HG03565 (cell line): ENCODE measurements around the gene CDKN2C.

ENCODE experiments used
- ATAC-seq: cut with Tn5 transposase; IDR thresholded peaks from one replicate; pipeline ENCODE4 v1.9.1; 2021; ENCODE audit warnings: mild to moderate bottlenecking, moderate library complexity; ENCODE audit not compliant: unreplicated experiment

CDKN2C gene

DNA sequence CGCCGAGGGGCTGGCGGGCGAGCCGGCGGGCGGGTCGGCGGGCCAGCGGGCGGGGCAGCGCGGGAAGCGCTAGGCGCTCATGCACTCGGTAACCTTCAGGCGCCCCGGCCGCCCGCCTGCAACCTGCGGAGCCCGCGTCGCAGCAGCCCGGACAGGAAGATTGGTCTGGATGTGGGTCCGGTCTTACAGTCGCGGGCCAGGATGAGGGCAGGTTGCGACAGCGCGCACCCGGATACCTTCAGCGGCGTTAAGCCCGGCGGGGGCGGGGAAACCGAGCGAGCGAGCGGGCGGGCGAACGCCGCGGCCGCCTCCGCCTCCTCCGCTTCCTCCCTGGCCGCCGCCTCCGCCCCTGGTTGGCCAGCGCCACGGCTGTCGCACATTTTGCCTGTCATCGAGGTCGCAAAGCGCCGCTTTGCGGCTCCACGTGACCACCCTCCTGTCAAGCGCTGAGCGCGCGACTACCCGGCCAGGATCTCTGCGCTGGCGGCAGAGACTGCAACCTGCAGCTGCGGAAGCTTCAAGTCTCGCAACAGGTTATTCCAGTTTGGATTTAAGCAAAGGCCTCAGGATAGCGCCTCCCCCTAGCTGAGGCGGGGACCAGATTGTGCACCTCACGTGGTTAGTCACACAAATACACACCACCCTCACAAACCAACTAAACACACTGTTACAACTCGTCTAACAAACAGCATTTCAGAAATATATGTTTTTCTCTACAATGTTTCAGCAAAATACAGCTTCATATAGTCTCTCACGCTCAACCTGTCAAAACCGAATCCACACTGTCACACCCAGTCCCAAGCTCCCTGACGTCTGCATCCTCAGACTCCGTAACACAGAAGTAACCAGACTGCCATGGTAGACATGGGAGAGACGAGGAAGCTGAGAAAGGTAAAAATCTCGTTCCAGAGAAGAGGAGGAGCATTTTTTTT lies 9.9 kb upstream of the CDKN2C start, which contains the start of gene FAF1:
FAF1 (minus strand) TSS at position 355 of the 932 bp plus-strand sequence. CDS start 456 bp downstream, outside the sequence.
- ATAC-seq, result peak; percentile 84

DNA sequence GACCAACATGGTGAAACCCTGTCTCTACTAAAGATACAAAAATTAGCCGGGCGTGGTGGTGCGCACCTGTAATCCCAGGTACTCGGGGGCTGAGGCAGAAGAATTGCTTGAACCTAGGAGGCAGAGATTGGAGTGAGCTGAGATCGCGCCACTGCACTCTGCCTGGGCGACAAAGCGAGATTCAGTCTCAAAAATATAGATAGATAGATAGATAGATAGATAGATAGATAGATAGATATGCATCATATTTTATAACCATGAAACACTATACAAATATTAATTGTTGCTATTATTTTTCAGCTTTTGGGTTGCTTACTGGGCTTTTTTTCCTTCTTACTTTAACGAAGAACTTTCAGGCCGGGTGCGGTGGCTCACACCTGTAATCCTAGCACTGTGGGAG lies 5.2 kb upstream of the CDKN2C start:
- ATAC-seq, result no peak

DNA sequence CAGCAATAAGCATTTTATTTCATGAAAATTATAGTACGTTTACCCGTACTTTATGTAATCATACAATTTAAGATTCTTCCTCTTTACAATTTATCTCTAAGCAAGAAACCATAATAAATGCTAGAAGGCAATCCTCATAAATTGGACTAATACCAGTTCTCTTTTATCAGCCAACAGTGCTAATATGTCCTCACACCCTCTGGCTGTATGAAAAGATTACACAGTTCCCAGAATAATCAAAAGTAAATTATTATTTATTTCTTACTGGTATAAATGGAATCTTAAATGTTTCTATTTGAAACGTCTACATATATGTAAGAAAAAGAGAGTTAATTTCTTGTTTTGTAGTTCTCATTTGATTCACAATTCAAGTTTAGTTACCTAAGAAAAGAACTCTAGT lies 3.1 kb upstream of the CDKN2C start:
- no peak for ATAC-seq

DNA sequence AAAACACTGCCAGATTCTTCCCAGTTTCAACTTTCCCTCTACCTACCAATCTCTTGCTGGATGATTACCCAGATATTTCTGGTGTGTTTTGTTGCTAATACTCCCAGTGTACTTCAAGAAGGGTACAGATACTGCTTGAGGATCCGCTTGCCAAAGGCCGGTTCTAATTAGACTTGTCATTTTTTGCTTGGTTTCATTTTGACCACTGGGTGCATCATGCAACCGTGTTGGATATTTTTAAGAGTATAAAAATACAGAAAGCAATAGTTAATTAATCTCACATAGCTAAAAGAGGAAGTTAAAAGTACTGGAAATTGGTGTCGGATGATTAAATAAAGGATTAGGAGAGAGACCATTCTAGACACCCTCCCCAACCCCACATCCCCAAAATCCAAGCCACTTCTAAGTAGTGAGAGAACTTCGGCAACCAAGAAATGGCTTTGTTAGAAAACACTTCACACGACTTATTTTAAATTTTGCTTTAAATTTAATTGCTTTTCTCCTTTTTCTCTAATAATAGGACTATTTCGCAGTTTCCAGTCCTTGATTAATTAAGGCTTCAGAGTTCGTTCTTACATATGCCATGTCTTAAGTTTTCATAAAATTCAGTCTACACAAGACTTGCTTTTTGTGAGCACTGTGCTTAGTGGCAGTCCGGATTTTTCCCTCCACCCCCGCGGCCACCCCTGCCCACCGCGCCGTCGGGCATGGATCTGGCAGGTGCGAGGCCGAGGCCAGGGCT lies 2.5 kb upstream of the CDKN2C start:
- no peak for ATAC-seq

DNA sequence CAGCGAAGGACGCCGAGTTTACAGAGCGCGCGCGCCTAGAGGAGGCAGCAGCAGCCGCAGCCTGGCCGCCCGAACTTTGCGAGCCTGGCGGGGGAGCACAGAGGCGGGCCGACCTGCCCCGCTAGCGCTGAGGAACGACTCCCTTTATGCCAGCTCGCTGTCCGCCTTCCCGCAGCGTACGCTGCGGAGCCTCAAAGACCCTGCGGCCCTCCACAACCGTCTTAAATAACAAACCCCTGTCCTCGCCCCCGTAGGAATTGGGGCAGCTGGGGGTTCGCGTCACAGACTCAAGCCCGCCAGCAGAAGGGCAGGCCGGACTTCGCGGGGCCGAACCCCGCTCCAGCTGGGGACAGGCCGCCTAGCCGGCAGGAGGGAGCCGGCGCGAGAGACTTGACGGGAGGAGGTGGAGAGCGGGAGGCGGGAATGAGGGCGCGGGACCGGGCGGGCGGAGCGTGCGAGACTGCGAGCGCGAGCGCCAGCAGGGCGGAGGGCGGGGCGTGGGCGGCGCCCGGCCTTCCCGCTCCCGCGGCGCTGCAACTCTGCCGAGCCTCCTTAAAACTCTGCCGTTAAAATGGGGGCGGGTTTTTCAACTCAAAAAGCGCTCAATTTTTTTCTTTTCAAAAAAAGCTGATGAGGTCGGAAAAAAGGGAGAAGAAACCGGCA lies 1.8 kb upstream of the CDKN2C start:
- ATAC-seq, result peak; percentile 40

DNA sequence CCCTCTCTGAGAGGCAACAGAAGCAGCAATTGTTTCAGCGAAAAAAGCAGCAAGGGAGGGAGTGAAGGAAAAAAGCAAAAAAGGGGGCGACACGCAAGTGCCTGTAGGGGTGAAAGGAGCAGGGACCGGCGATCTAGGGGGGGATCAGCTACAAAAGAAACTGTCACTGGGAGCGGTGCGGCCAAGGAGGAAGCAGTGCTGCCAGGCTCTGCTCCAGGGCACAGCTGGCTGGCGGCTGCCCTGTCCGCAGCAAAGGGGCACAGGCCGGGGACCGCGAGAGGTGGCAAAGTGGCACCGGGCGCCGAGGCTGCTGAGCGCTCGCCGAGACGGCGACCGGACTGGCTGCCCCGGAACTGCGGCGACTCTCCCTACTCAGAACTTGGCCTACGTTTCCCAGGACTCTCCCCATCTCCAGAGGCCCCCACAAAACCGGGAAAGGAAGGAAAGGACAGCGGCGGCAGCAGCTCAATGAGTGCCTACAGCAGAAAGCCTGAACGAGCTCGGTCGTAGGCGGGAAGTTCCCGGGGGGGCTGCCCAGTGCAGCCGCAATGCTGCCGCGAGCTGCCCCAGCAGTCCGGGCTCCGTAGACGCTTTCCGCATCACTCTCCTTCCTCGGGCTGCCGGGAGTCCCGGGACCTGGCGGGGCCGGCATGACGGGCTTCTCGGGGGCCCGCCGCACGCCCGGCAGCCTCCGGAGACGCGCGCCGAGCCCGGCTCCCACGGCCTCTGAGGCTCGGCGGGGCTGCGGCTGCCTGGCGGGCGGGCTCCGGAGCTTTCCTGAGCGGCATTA lies 1.0 kb upstream of the CDKN2C start:
- peak; percentile 22 for ATAC-seq

DNA sequence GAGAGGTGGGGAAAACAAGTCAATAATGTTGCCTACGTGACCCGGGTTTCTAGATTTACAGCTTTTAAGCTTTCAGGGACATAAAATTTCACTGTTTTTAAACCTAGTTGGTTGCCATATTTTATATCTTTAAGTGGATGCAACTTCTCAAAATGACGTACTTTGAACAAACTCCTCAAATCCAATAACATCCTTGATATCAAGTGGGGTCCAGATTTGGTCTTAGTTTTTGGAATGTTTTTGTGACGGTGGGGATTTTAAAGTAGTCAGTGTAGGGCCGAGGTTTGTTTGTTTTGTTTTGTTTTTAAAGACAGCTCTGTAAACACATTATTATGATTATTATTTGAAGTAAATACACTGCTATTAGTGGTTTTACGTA lies 453 bp downstream of the CDKN2C start:
- no peak for ATAC-seq

DNA sequence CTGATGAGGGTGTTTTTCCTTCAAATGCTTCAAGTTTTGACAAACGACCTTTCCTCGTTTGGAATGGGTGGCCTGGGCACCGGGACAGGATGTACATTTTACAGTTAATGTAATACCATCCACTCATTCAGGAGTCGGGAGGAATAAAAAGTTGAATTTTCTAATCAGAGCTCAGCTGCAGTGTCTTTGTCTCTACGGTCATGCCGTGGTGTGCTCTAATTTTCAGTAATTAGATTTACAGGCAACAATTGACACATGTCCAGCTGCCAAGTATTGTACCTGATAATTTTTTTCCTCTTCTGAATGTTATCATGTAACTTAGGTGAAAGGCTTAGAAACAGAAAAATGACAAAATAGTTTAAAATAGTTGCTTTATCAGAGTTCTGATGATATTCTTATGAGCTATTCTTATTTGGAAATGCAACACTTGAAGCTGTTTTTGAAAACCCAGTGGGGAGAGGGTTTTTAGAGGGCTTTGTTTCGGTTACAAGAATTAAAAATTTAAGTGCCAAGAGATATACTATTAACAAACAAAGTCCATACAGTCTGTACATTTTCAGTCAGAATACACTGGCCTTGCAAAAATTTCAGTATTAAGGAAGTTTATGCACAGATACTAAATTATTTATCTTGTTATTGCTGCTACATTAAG lies 1.0 kb downstream of the CDKN2C start:
- no peak for ATAC-seq

DNA sequence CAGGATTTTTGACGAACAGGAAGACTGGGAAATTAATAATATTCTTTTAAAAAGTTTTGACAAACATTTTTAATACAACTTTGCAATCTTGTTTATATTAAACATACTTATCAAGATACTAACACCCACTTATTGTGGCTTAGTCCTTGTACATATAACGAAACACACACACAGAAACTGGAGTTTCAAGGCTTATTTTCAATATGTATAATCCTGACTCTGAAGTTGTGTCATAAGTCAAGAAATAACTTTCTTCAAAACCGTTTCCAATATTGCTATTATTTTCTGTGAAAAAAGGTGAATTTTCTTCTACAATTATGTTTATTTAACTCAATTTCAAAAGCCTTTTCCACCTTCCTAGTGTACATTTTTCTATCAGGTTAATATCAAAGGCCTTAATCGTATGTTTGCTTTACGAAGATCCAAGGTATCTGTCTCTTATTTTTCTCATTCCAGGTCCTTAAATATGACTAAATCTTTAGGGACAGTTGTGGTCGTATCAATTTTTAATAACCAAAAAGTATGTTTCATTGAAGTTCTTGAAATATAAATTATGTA lies 1.8 kb downstream of the CDKN2C start:
- ATAC-seq, result no peak

DNA sequence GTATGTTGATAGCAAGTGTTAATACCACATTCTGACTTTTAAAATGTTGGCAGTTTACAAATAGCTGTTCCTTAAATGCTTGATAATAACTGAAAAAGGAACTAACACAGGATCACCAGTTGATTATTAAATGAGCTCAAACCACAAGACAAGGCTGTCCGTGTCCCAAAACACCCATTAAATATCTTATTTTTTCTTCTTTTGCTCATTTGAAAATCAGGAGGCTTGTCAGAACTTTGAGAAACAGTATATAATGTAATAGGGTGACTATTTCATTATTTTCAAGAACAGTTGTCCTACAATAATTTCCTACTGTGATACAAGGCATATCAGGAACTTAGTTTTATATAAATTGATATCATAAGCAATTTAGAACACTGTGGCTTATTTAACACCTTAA lies 2.7 kb downstream of the CDKN2C start:
- ATAC-seq, result no peak

DNA sequence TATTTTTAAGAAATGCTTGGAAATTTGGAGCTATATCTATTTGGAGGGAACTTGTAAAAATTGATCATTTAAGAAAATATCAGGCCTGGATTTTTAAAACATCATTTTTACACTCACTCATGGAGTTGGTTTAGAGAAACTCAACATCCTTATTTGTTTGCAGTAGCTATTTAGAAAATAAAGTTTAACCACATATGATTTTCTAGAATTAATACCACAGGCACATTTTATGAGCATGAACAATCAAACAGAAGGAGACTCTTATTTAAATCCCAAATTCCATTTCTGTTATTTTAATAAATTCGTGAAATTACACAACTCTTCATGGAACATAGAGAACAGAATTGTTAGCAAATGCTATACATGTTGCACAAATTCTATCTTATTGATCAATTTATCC lies 3.2 kb downstream of the CDKN2C start:
- no peak for ATAC-seq

DNA sequence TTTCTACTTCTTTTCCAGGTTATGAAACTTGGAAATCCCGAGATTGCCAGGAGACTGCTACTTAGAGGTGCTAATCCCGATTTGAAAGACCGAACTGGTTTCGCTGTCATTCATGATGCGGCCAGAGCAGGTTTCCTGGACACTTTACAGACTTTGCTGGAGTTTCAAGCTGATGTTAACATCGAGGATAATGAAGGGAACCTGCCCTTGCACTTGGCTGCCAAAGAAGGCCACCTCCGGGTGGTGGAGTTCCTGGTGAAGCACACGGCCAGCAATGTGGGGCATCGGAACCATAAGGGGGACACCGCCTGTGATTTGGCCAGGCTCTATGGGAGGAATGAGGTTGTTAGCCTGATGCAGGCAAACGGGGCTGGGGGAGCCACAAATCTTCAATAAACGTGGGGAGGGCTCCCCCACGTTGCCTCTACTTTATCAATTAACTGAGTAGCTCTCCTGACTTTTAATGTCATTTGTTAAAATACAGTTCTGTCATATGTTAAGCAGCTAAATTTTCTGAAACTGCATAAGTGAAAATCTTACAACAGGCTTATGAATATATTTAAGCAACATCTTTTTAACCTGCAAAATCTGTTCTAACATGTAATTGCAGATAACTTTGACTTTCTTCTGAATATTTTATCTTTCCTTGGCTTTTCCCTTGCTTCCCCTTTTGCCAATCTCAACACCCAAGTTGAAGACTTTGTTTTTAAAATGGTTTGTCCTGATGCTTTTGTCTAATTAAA lies 4.0 kb downstream of the CDKN2C start:
- no peak for ATAC-seq

DNA sequence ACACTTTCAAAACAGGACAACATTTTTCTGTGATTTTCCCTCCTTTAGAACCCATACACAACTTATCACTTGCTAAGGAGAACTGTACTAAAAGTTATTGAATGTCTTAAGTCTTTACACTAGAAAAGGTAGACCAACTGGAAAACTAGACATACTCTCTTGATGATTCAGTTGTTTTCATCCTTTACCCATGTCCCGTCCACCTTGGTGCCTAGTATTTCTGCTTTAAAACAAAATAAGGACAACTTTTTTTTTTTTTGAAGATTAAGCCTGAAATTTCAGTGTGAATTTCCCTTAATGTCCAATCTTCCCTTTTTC lies 4.5 kb downstream of the CDKN2C start:
- ATAC-seq, result no peak

DNA sequence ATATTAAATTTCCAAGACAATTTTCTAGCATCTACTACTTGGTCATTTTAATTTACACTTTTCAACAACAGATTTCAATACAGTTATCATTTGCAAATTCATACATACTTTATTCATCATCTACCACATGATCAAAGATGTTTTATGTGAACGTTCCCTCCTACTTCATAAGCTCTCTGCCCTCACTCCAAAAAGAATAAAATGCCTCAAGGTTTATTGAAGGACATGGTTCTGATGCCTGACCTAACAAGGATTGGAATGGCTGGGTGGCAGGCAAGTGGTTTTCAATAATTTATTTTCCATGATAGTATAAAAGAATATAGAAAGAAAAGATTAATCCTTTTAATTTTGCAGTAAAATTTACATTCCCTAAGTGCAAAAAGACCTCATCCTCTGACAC lies 5.4 kb downstream of the CDKN2C start:
- no peak for ATAC-seq

DNA sequence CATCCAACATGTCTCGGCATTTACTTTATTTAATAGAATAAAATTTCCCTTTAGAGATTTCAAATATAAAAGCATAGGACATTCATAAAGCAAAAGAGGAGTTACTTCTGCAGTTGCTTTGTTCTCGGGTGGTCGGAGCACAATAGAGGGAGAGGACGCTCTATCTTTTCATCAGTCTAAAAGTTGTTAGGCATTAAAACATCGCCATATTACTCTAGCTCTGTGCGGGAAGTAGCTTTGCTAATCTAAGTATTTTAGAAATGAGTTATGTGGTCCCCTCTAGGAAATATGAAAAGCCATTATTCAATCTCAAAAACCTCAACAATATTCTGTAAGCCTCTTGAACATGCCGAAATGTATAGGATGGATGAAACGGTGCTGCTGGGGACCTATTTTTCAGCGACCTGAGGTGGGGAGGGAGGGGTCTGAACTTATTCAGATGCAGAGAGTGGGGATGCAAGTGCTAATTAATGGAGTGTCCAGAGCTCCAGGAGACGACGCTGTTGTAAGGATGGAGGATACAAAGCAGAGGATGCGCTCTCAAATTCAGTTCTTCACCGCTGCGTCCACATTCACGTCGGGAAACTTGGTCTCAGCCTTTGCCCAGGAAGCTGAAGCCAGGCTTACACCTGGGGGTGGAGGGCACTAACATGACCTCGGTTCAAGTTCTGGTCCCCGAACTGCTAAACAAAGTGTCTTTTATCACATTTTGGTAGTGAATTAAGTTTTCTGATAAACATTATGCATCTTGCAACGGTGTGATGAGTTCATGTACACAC lies 6.3 kb downstream of the CDKN2C start:
- ATAC-seq, result no peak

DNA sequence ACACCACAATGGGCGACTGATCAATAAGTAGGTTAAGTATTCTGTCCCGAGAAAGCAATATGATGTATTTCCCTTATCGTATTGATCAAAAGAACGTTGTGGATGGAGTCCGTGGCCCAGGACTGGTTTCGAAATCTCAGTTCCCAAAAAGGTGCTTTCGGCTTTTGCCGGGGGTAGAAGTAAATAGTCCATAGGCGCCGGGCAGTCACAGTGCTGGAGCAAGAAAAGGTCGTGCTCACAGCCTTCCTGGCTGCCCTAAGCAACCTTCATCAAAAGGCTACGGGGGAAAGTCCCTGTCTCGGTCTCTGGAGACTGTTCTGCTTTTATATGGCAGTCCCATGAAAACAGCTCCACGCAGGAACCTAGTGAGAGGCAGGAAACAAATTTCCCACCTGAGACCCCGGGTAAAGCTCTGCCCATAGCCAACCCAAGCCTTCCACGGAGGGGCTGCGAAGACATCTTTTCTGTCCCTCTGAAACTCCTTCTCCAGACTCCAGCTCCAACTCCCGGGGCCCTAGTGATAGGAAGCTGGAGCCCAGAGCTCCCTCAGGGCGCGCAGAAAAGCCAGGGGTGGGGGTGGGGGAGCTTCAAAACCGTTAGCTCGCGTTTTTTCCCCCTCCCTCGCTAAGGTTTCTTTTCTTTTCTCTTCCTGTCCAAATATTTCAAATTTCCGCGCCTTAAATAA lies 7.0 kb downstream of the CDKN2C start:
- ATAC-seq, result peak; percentile 65

DNA sequence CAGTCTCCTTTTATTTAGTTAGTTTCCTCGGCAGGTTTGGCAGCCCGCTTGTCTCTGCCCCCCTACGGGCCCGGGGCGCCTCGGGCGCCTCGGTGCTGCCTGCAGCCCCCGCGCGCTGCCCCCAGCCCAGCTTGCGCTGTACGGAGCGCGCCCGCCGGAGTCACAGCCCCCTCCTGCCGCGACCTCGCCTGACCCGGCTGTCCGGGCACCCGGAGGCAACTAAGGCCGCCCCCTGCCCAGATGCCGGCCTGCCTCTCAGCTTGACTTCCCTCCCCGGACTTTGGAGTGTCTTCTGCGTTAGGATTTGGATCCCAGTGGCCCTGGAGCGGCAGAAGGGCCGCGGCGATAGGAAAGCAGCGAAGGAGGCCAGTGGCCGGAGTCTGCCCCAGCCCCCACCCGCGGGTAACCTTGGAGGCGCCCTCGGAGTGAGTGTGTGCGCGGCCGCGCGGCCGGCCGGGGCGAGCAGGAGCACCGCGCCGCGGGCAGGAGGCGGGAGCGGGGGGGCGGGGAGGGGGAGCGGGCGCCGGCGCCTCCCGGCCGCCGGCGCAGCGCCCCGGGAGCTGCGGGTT lies 7.6 kb downstream of the CDKN2C start:
- no peak for ATAC-seq
